GM08714 (cell line): ENCODE results near the gene RNF151.
"Not testable (repeated sequence)": the region's sequence is repeated elsewhere in the genome, so short reads cannot be mapped to it uniquely, and the experiment has no call there.

Source experiments
- H3K4me3 ChIP-seq: fragments of 200-500 bp; sonication (Bioruptor generic); 2 replicates; pipeline ENCODE4 v1.5.1; 2014; ENCODE audit warnings: mild to moderate bottlenecking, low read length, inconsistent platforms
- ZNF274 ChIP-seq: IDR thresholded peaks from 2 replicates; pipeline ENCODE4 v1.6.1; 2012; ENCODE audit warnings: mild to moderate bottlenecking, low read depth, low read length

Gene RNF151

GRCh38 chr16:1942810-1943726 lies 23.6 kb upstream of the RNF151 start, which contains the start of gene MSRB1:
Gene MSRB1 (minus strand): TSS chr16:1943199. CDS start chr16:1943156, 43 bp downstream.
- H3K4me3 ChIP-seq, result peak within 1 kb of the TSS; percentile 85
- TF ChIP-seq ZNF274, result no peak

DNA sequence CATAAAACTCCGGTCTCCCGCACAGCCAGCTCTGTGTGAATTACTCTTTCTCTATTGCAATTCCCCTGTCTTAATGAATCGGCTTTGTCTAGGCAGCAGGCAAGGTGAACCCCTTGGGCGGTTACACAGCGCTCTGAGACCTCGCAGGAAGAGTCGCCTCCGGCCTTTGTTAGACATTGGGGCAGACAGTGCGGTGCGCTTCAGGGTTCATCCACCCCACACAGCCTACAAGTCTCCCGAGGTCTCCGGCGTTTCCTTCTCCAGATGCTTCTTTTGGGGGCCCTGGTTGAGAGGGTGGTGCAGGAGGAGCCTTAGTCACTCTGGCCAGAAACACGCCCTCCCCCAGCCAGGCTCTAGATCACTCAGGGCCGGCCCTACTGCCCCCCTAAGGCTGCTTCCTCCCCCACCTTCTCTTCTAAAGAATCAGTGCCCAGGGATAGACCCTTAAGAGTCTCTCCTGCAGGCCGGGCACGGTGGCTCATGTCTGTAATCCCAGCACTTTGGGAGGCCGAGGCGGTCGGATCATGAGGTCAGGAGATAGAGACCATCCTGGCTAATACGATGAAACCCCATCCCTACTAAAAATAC lies 21.9 kb upstream of the RNF151 start:
- TF ChIP-seq ZNF274, result no peak

DNA sequence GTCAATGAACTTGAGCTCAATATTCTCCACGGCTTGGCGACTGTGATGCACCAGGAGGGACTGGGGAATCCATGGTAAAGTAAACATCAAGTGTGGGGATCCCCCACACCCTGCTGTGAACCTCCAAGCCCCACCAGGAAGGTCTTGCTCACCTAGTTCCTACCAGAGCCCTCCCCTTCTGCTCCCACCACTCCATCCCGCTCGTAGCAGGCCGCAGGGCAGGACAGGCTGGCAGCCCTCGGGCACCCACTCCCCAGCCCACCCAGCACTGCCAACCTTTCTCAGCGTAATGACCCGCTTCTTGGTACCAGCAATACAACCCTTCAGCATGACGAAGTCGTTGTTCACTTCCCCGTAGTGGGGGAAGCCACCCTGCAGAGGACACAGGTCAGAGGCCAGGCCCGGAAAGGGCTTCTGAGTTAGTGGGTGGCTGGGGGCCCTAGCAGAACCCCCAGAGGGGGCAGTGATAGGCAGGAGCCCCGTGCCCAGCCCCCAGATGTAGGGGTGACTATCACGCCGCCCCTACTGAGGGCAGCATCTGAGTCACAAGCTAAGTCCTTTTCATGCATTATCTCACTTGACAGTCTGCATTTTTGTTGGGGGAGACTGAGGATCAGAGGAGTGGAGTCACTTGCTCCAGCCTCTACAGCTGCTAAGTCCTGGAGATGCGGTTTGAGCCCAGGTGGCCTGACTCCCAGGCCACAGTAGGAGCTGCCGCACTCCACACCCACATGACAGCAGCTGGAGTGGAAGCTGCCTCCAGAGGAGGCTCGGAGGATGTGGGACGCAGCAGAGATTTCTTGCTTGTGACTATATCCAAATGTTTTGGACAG lies 20.9 kb upstream of the RNF151 start:
- H3K4me3 ChIP-seq, result no peak overlapping the region
- no peak for TF ChIP-seq ZNF274

More for the DNA sequence above, 21.9 kb upstream of the RNF151 start:
- no peak overlapping the region for H3K4me3 ChIP-seq

GRCh38 chr16:1946495-1947368 lies 19.9 kb upstream of the RNF151 start:
- no peak overlapping the region for H3K4me3 ChIP-seq
- TF ChIP-seq ZNF274, result no peak

GRCh38 chr16:1947369-1947670 lies 19.3 kb upstream of the RNF151 start:
- TF ChIP-seq ZNF274, result no peak
- H3K4me3 ChIP-seq, result no peak overlapping the region

DNA sequence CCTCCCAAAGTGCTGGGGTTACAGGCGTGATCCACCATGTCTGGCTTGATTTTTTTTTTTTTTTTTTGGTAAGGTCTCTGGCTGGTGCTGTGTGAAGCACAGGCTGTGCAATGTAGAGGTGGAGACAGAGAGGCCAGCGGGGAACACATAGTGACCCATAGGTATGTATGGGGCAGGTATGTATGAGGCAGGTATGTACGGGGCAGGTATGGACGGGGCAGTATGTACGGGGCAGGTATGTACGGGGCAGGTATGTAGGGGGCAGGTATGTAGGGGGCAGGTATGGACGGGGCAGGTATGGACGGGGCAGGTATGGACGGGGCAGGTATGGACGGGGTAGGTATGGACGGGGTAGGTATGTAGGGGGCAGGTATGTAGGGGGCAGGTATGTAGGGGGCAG lies 17.1 kb upstream of the RNF151 start:
- TF ChIP-seq ZNF274, result no peak

GRCh38 chr16:1950047-1950446 lies 16.6 kb upstream of the RNF151 start:
- no peak overlapping the region for H3K4me3 ChIP-seq
- no peak for TF ChIP-seq ZNF274

More for the DNA sequence above, 17.1 kb upstream of the RNF151 start:
- H3K4me3 ChIP-seq, result no peak overlapping the region

DNA sequence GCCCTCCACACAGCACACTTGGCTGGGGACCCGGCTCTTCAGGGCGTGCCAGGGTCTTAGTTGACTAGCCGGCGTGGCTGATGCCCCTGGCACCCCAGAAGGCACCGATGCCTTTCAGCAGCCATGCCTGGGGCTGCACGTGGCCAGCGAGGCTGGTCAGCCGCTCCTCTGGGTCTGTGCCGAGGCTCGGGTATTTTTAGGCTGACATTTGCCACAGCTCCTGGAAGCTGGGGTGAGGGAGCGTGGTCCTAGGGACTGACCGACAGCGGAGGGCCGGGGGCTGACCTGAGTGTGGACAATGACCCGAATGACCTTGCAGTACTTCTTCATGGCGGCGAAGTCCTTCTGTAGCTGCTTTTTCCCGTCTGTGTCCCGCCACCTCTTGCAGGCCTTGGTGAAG lies 16.1 kb upstream of the RNF151 start:
- no peak for TF ChIP-seq ZNF274
- no peak overlapping the region for H3K4me3 ChIP-seq

DNA sequence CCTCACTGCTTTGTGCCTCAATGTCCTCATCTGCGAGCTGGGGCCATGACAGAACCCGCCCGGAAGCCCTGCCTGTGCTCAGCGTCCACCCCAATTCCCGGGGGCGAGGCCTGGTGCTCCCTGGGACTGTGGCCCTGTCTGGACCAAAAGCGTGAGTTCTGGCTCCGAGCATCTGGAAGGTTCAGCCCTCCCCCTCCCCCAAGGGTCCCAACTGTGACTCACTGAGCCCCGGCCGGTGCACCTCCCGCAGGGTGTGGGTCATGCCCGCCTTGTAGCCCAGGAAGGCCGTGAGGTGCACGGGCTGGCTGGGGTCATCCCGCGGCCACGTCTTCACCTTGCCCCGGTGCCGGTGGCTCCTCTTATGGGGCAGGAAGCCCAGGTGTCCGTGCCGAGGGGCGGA lies 12.9 kb upstream of the RNF151 start:
- H3K4me3 ChIP-seq, result no peak overlapping the region
- no peak for TF ChIP-seq ZNF274

DNA sequence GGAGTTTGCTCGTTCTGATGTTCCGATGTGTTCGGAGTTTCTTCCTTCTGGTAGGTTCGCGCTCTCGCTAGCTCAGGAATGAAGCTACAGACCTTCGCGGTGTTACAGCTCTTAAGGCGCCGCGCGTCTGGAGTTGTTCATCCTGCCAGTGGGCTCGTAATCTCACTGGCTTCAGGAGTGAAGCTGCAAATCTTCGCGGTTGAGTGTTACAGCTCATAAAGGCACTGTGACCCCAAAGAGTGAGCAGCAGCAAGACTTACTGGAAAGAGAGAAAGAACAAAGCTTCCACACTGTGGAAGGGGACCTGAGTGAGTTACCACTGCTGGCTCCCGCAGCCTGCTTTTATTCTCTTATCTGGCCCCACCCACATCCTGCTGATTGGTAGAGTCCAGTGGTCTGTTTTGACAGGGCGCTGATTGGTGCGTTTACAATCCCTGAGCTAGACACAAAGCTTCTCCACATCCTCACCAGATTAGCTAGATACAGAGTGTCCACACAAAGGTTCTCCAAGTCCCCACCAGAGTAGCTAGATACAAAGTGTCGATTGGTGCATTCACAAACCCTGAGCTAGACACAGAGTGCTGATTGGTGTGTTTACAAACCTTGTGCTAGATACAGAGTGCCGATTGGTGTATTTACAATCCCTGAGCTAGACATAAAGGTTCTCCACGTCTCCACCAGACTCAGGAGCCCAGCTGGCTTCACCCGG lies 9.1 kb upstream of the RNF151 start:
- not testable (repeated sequence) for H3K4me3 ChIP-seq

- H3K4me3 ChIP-seq, result not testable (repeated sequence)
These were observed 8.5 kb upstream of the RNF151 start for GRCh38 chr16:1958143-1958491.

GRCh38 chr16:1958715-1959268 lies 7.9 kb upstream of the RNF151 start:
- TF ChIP-seq ZNF274, result no peak
- H3K4me3 ChIP-seq, result no peak overlapping the region; the same call in 1 of the 2 replicates
